GM12878 (cell line): ENCODE measurements around the gene SPEM2. TPM values are rescaled to one million over a fixed set of nuclear protein-coding genes. Genes with fewer than 3 reads are reported as not detected.

Experiments used
- ATAC-seq: fragments of 200-7000 bp; cut with Tn5 transposase; 3 replicates; pipeline ENCODE4 v1.9.1; 2020; ENCODE audit warnings: mild to moderate bottlenecking, moderate library complexity
- BruUV-seq: library from RNA; stranded (reverse); fragments of 400-500 nt; replicated peaks from 2 replicates; lab custom pipeline; 2021; lab: Mats Ljungman, UMichigan
- CTCF ChIA-PET: fragments of 300-600 bp; sonication (Branson Sonifier 250); formaldehyde crosslinking; extraction: SDS; loops from one replicate; lab custom pipeline; 2021; ENCODE audit warnings: inconsistent platforms; lab: Yijun Ruan, JAX
- POLR2A ChIA-PET: fragments of 350-600 bp; formaldehyde crosslinking; extraction: SDS; loops from one replicate; lab custom pipeline; 2021; ENCODE audit warnings: inconsistent platforms; lab: Charles Lee
- RAD21 ChIA-PET: fragments of 300-600 bp; sonication (Branson Sonifier 250); formaldehyde crosslinking; loops from one replicate; lab custom pipeline; 2023; ENCODE audit warnings: antibody characterized with exemption; ENCODE audit not compliant: unreplicated experiment; lab: Charles Lee
- SMC1A ChIA-PET: fragments of 300-600 bp; sonication (Branson Sonifier 250); formaldehyde crosslinking; loops from one replicate; lab custom pipeline; 2023; ENCODE audit not compliant: unreplicated experiment, uncharacterized antibody; lab: Charles Lee
- DNase-seq: peaks from one replicate; pipeline ENCODE4 v3.0.0-alpha.2; 2011; ENCODE audit warnings: low read depth, low spot score
- FAIRE-seq: peaks from 3 replicates; lab custom pipeline; 2011; peaks lifted over from hg19 to GRCh38; lab: Jason Lieb, UNC
- H2AFZ ChIP-seq: 2 replicates; pipeline ENCODE4 v1.6.0; 2011; ENCODE audit warnings: low read depth, low read length, control low read depth; ENCODE audit not compliant: control insufficient read depth
- H3K27ac ChIP-seq: 2 replicates; pipeline ENCODE4 v1.5.1; 2011; ENCODE audit warnings: control low read depth; ENCODE audit not compliant: control insufficient read depth, insufficient read depth
- H3K27me3 ChIP-seq, 2 experiments: replicated peaks in 1 of 2; 2 replicates each; pipeline versions ENCODE4 v1.6.0 to v1.6.1; 2011; ENCODE audit warnings: low read length in 1 of 2; ENCODE audit not compliant: control insufficient read depth in 2 of 2, insufficient read depth in 2 of 2
- H3K36me3 ChIP-seq, 2 experiments: 2 replicates each; pipeline ENCODE4 v1.5.1; 2011; ENCODE audit warnings: low read length in 1 of 2; ENCODE audit not compliant: control insufficient read depth in 2 of 2, insufficient read depth in 2 of 2
- H3K4me1 ChIP-seq: 2 replicates; pipeline ENCODE4 v1.6.1; 2011; ENCODE audit warnings: mild to moderate bottlenecking, low read length, moderate library complexity, mixed read lengths; ENCODE audit not compliant: control insufficient read depth, insufficient read depth
- H3K4me2 ChIP-seq: 2 replicates; pipeline ENCODE4 v1.6.0; 2011; ENCODE audit warnings: control low read depth; ENCODE audit not compliant: control insufficient read depth, insufficient read depth
- H3K4me3 ChIP-seq: fragments of 200-600 bp; sonication (generic); 2 replicates; pipeline ENCODE4 v1.5.1; 2016
- H3K79me2 ChIP-seq: 2 replicates; pipeline ENCODE4 v1.6.0; 2011; ENCODE audit warnings: low read length; ENCODE audit not compliant: control insufficient read depth, insufficient read depth
- H3K9ac ChIP-seq: 2 replicates; pipeline ENCODE4 v1.8.0; 2011; ENCODE audit warnings: low read length, control low read depth, mixed read lengths; ENCODE audit not compliant: control insufficient read depth, insufficient read depth
- H3K9me3 ChIP-seq: replicated peaks from 3 replicates; pipeline ENCODE4 v1.5.1; 2011; ENCODE audit warnings: mild to moderate bottlenecking, low read length; ENCODE audit not compliant: control insufficient read depth, insufficient read depth
- H4K20me1 ChIP-seq: 2 replicates; pipeline ENCODE4 v1.6.0; 2011; ENCODE audit not compliant: control insufficient read depth, insufficient read depth
- FOXM1 ChIP-seq: IDR thresholded peaks from 2 replicates; pipeline ENCODE4 v1.6.1; 2012; ENCODE audit warnings: low read depth, mild to moderate bottlenecking, inconsistent platforms, low read length, moderate library complexity
- HDAC2 ChIP-seq: fragments of 200-600 bp; sonication (generic); IDR thresholded peaks from 2 replicates; pipeline ENCODE4 v1.6.1; 2017
- IKZF1 ChIP-seq: fragments of 450-650 bp; conservative IDR thresholded peaks from 2 replicates; pipeline ENCODE4 v1.6.1; 2017; ENCODE audit warnings: antibody characterized with exemption, mild to moderate bottlenecking
- KDM1A ChIP-seq: fragments of 200-600 bp; sonication (generic); IDR thresholded peaks from 2 replicates; pipeline ENCODE4 v1.6.1; 2016; ENCODE audit warnings: borderline replicate concordance
- NFYA ChIP-seq: IDR thresholded peaks from 2 replicates; pipeline ENCODE4 v1.6.1; 2011; ENCODE audit warnings: low read depth, mild to moderate bottlenecking, low read length, improper control_type of control experiment, borderline replicate concordance
- POLR2AphosphoS5 ChIP-seq: IDR thresholded peaks from 2 replicates; pipeline ENCODE4 v1.6.1; 2011; ENCODE audit warnings: mild to moderate bottlenecking, low read length, inconsistent platforms
- SMARCA5 ChIP-seq: fragments of 450-650 bp; IDR thresholded peaks from 2 replicates; pipeline ENCODE4 v1.6.1; 2017; ENCODE audit warnings: mild to moderate bottlenecking
- SPI1 ChIP-seq: IDR thresholded peaks from 2 replicates; pipeline ENCODE4 v1.6.1; 2011; ENCODE audit warnings: low read depth, mild to moderate bottlenecking, low read length, moderate library complexity, borderline replicate concordance; ENCODE audit not compliant: insufficient read depth
- WGBS: methylation state at CpG from one replicate; pipeline ENCODE4 v1.1.6; 2016; ENCODE audit warnings: low lambda C conversion rate; ENCODE audit not compliant: insufficient replicate concordance, insufficient coverage; ENCODE audit errors: missing lambda C conversion rate; 5-methylcytosine and 5-hydroxymethylcytosine counted together
- in situ Hi-C: fragments of 300-500 bp; cut with MboI; formaldehyde crosslinking; loops from 9 replicates; pipeline ENCODE4 v1.14.3; 2018; ENCODE audit warnings: mixed read lengths
- intact Hi-C: fragments of 100-400 bp; cut with micrococcal nuclease; formaldehyde crosslinking; loops from one replicate; pipeline ENCODE4 v1.14.2; 2022; ENCODE audit not compliant: unreplicated experiment
- polyA plus RNA-seq, 11 experiments: library from polyadenylated mRNA; depleted of rRNA in 4 of 11; unstranded in 6 of 11; stranded (reverse) in 5 of 11; fragments of >200 nt; fragmentation: Nextera tagmentation in 4 of 11; fragmentation: Illumina TruSeq in 1 of 11; extraction: Ambion mirVana in 4 of 11; extraction: Trizol in 1 of 11; gene quantifications; 1 replicate in 1 of 11; 2 replicates in 10 of 11; pipeline versions ENCODE4 v1.2.1 to v1.2.3, GENCODE V29; 2011 to 2016; ENCODE audit warnings: inconsistent platforms in 2 of 11, missing spikeins in 2 of 11, low read depth in 1 of 11
- total RNA-seq, 4 experiments: library from RNA; depleted of rRNA in 3 of 4; stranded (reverse); fragments of >200 nt in 3 of 4; fragmentation: Illumina TruSeq in 1 of 4; extraction: Trizol in 1 of 4; gene quantifications; 2 replicates each; pipeline versions ENCODE4 v1.2.1 to v1.2.3, GENCODE V29; 2013 to 2021
- TF ChIP-seq, protein P1 (sequence below), 3 experiments: IDR thresholded peaks in 2 of 3; conservative IDR thresholded peaks in 1 of 3; 2 replicates each; pipeline ENCODE4 v1.5.1; 2011; ENCODE audit warnings: low read depth in 3 of 3, low read length in 3 of 3, mild to moderate bottlenecking in 3 of 3, control low read depth in 2 of 3, moderate library complexity in 2 of 3, inconsistent platforms in 1 of 3, mixed read lengths in 1 of 3; ENCODE audit not compliant: control insufficient read depth in 2 of 3, insufficient read depth in 1 of 3; ENCODE audit errors: extremely low read depth in 1 of 3
- TF ChIP-seq, protein P2 (sequence below): IDR thresholded peaks from 2 replicates; pipeline ENCODE4 v1.6.1; 2011; ENCODE audit warnings: mild to moderate bottlenecking, low read depth, low read length, moderate library complexity; ENCODE audit not compliant: insufficient replicate concordance
- TF ChIP-seq, protein P3 (sequence below): fragments of 450-650 bp; IDR thresholded peaks from 2 replicates; pipeline ENCODE4 v1.6.1; 2017; ENCODE audit warnings: mild to moderate bottlenecking

SPEM2 gene
- total and polyA plus RNA-seq, 10 of the 15 experiments (the other 5 are each of a cell fraction or from before 2014, with no cell fraction given), result not detected

GRCh38 chr17:7425756-7426155, 340 bp downstream of the SPEM2 start:
- Histone ChIP-seq H3K4me1 (no peaks in the 10 kb centered on the region), H3K36me3 (no peaks in the 10 kb centered on the region), H4K20me1 (no peaks in the 10 kb centered on the region), H3K27ac (no peak overlapping the region), H3K9ac (no peak overlapping the region), H3K9me3 (no peaks in the 10 kb centered on the region), H2AFZ (no peak overlapping the region), H3K4me3 (no peak overlapping the region), H3K27me3 (no peaks in the 10 kb centered on the region; a peak in 1 of 4 replicates)
- no peak for ATAC-seq
- ChIA-PET POLR2A (no interaction called here), SMC1A (no interaction called here), RAD21 (no interaction called here), CTCF (no interaction called here)
- no peak for DNase-seq
- no peak for FAIRE-seq
- 66% methylated on average over 8 of the region's 8 CpGs for WGBS
- intact Hi-C loops, result no loop called here
- no TSS peak for BruUV-seq
- in situ Hi-C loops, result no loop called here
- TF ChIP-seq KDM1A, result no peak
- TF ChIP-seq, all 136 proteins: peak for 0
- Histone ChIP-seq H3K79me2 (no peaks in the 10 kb centered on the region), H3K4me2 (no peak overlapping the region)

DNA sequence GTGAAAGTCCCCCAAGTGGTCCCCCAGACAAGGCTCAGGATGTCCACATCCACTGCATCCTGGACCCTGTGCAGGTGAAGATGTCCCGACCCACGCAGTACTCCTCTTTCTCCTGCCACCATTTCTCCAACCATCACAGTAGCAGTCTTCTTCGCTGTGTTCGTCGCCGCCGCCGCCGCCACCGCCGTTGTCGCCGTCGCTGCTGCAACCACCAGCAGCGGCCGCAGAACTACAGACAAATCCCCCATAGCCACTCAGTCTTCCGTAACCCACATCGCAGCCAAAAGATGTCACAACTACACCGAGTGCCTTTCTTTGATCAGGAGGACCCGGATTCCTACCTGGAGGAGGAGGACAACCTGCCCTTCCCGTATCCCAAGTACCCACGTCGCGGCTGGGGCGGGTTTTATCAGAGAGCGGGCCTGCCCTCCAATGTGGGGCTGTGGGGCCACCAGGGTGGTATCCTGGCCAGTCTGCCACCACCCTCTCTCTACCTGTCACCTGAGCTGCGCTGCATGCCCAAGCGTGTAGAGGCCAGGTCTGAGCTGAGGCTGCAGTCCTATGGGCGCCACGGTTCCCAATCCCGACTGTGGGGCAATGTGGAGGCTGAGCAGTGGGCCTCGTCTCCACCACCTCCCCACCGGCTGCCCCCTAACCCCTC, 917 bp downstream of the SPEM2 start:
- FAIRE-seq (no peak), DNase-seq (no peak), ATAC-seq (no peak)
- H3K9me3 ChIP-seq, result no peaks in the 10 kb centered on the region
- TF ChIP-seq POLR2AphosphoS5 (no peak), NFYA (no peak), HDAC2 (no peak), IKZF1 (no peak), SPI1 (no peak), FOXM1 (no peak), SMARCA5 (no peak)
- TF ChIP-seq, protein P1, sequence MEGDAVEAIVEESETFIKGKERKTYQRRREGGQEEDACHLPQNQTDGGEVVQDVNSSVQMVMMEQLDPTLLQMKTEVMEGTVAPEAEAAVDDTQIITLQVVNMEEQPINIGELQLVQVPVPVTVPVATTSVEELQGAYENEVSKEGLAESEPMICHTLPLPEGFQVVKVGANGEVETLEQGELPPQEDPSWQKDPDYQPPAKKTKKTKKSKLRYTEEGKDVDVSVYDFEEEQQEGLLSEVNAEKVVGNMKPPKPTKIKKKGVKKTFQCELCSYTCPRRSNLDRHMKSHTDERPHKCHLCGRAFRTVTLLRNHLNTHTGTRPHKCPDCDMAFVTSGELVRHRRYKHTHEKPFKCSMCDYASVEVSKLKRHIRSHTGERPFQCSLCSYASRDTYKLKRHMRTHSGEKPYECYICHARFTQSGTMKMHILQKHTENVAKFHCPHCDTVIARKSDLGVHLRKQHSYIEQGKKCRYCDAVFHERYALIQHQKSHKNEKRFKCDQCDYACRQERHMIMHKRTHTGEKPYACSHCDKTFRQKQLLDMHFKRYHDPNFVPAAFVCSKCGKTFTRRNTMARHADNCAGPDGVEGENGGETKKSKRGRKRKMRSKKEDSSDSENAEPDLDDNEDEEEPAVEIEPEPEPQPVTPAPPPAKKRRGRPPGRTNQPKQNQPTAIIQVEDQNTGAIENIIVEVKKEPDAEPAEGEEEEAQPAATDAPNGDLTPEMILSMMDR (IDR thresholded peaks at IDR 0.05 in 2 of 3, conservative IDR thresholded peaks at IDR 0.05 in 1 of 3; ENCODE audit: control insufficient read depth in 2 of 3, extremely low read depth in 1 of 3, insufficient read depth in 1 of 3, low read depth in 3 of 3, low read length in 3 of 3), result no peak
- TF ChIP-seq, protein P2, sequence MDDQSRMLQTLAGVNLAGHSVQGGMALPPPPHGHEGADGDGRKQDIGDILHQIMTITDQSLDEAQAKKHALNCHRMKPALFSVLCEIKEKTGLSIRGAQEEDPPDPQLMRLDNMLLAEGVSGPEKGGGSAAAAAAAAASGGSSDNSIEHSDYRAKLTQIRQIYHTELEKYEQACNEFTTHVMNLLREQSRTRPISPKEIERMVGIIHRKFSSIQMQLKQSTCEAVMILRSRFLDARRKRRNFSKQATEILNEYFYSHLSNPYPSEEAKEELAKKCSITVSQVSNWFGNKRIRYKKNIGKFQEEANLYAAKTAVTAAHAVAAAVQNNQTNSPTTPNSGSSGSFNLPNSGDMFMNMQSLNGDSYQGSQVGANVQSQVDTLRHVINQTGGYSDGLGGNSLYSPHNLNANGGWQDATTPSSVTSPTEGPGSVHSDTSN, result no peak
- TF ChIP-seq, protein P3, sequence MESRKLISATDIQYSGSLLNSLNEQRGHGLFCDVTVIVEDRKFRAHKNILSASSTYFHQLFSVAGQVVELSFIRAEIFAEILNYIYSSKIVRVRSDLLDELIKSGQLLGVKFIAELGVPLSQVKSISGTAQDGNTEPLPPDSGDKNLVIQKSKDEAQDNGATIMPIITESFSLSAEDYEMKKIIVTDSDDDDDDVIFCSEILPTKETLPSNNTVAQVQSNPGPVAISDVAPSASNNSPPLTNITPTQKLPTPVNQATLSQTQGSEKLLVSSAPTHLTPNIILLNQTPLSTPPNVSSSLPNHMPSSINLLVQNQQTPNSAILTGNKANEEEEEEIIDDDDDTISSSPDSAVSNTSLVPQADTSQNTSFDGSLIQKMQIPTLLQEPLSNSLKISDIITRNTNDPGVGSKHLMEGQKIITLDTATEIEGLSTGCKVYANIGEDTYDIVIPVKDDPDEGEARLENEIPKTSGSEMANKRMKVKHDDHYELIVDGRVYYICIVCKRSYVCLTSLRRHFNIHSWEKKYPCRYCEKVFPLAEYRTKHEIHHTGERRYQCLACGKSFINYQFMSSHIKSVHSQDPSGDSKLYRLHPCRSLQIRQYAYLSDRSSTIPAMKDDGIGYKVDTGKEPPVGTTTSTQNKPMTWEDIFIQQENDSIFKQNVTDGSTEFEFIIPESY, result no peak
- BruUV-seq, result no TSS peak
- H4K20me1 ChIP-seq, result no peaks in the 10 kb centered on the region
- 67% methylated on average over 33 of the region's 33 CpGs for WGBS
- no peak overlapping the region for H3K9ac ChIP-seq
- no peaks in the 10 kb centered on the region for H3K4me1 ChIP-seq
- SMC1A ChIA-PET, result no interaction called here
- H3K27me3 ChIP-seq, result no peaks in the 10 kb centered on the region; a peak in 1 of 4 replicates
- no peak overlapping the region for H2AFZ ChIP-seq
- intact Hi-C loops, result no loop called here
- in situ Hi-C loops, result no loop called here
- H3K36me3 ChIP-seq, result no peaks in the 10 kb centered on the region
- H3K4me2 ChIP-seq, result no peak overlapping the region
- POLR2A ChIA-PET, result no interaction called here
- no peak overlapping the region for H3K4me3 ChIP-seq
- H3K27ac ChIP-seq, result no peak overlapping the region
- CTCF ChIA-PET, result interaction anchor here (0.8 kb wide), 1 partner anchor 70 kb away, joined by 3 read pairs; no protein-coding TSS in a partner anchor
- H3K79me2 ChIP-seq, result no peaks in the 10 kb centered on the region
- RAD21 ChIA-PET, result no interaction called here
